Panc1 (cell line): Measurements from ENCODE around the gene FBXL19. TPM values are rescaled to one million over a fixed set of nuclear protein-coding genes. Genes with fewer than 3 reads are reported as not detected.

ENCODE experiments used
- ATAC-seq: fragments of 200-7000 bp; cut with Tn5 transposase; 2 replicates; pipeline ENCODE4 v1.9.1; 2020; ENCODE audit warnings: mild to moderate bottlenecking, moderate library complexity
- BruUV-seq: library from RNA; stranded (reverse); fragments of 400-500 nt; replicated peaks from 2 replicates; lab custom pipeline; 2021; lab: Mats Ljungman, UMichigan
- CTCF ChIA-PET: fragments of 300-600 bp; sonication (Branson Sonifier 250); formaldehyde crosslinking; loops from one replicate; lab custom pipeline; 2022; ENCODE audit warnings: antibody characterized with exemption; lab: Charles Lee
- POLR2A ChIA-PET: fragments of 300-600 bp; sonication (Branson Sonifier 250); formaldehyde crosslinking; loops from one replicate; lab custom pipeline; 2022; ENCODE audit warnings: antibody characterized with exemption; lab: Charles Lee
- DNase-seq: peaks from one replicate; pipeline ENCODE4 v3.0.0-alpha.2; 2010; ENCODE audit warnings: low read depth, low spot score
- H3K27ac ChIP-seq: 2 replicates; pipeline ENCODE4 v1.5.1; 2011; ENCODE audit warnings: mild to moderate bottlenecking, low read length, inconsistent platforms
- H3K27me3 ChIP-seq: fragments of 200-500 bp; sonication (Bioruptor generic); 2 replicates; pipeline ENCODE4 v1.6.0; 2014; ENCODE audit warnings: low read length, inconsistent platforms; ENCODE audit not compliant: control insufficient read depth, insufficient read depth
- H3K36me3 ChIP-seq: fragments of 200-500 bp; sonication (Bioruptor generic); 2 replicates; pipeline ENCODE4 v1.5.1; 2014; ENCODE audit warnings: inconsistent platforms, mild to moderate bottlenecking, low read length, moderate library complexity; ENCODE audit not compliant: control insufficient read depth, insufficient read depth
- H3K4me1 ChIP-seq: 2 replicates; pipeline ENCODE4 v1.5.1; 2011; ENCODE audit warnings: inconsistent platforms, mild to moderate bottlenecking, low read length, moderate library complexity; ENCODE audit not compliant: control insufficient read depth, insufficient read depth
- H3K4me3 ChIP-seq, 2 experiments: 2 replicates each; pipeline ENCODE4 v1.5.1; 2011 to 2012; ENCODE audit warnings: low read depth in 2 of 2, low read length in 2 of 2, mild to moderate bottlenecking in 2 of 2, inconsistent platforms in 1 of 2, moderate library complexity in 1 of 2
- H3K9me3 ChIP-seq: fragments of 200-500 bp; sonication (Bioruptor generic); 2 replicates; pipeline ENCODE4 v1.5.1; 2014; ENCODE audit warnings: low read depth, mild to moderate bottlenecking, inconsistent platforms, low read length, moderate library complexity; ENCODE audit not compliant: control insufficient read depth, insufficient read depth
- CTCF ChIP-seq: fragments of 450-650 bp; IDR thresholded peaks from 2 replicates; pipeline ENCODE4 v1.5.1; 2017; ENCODE audit warnings: mild to moderate bottlenecking
- POLR2AphosphoS5 ChIP-seq: IDR thresholded peaks from 2 replicates; pipeline ENCODE4 v1.6.1; 2012; ENCODE audit warnings: mild to moderate bottlenecking, low read depth, low read length, moderate library complexity
- SIN3A ChIP-seq: IDR thresholded peaks from 2 replicates; pipeline ENCODE4 v1.6.1; 2012; ENCODE audit warnings: low read depth, mild to moderate bottlenecking, low read length, moderate library complexity, borderline replicate concordance; ENCODE audit not compliant: insufficient read depth
- TCF7L2 ChIP-seq: IDR thresholded peaks from 2 replicates; pipeline ENCODE4 v1.6.1; 2011; ENCODE audit warnings: mild to moderate bottlenecking, low read depth, low read length, inconsistent platforms
- in situ Hi-C: cut with HindIII; loops from 2 replicates; pipeline ENCODE4 v1.10.0; 2016; ENCODE audit warnings: low sequenced_read_pairs, low pct_unique_long_range_greater_than_20kb
- intact Hi-C: fragments of 100-400 bp; cut with micrococcal nuclease; formaldehyde crosslinking; loops from one replicate; pipeline ENCODE4 v1.10.0; 2022; ENCODE audit not compliant: unreplicated experiment
- total RNA-seq: library from RNA; stranded (reverse); gene quantifications from one replicate; pipeline ENCODE4 v1.2.1, GENCODE V29; 2021; ENCODE audit not compliant: unreplicated experiment
- TF ChIP-seq, protein P1 (sequence below), 2 experiments: IDR thresholded peaks; 2 replicates each; pipeline ENCODE4 v1.6.1; 2011 to 2012; ENCODE audit warnings: low read depth in 2 of 2, control low read depth in 1 of 2, low read length in 1 of 2, mild to moderate bottlenecking in 1 of 2, moderate library complexity in 1 of 2; ENCODE audit not compliant: insufficient read depth in 1 of 2

Gene FBXL19
- total RNA-seq, 1 experiment from 2014 or later: 52.3 TPM

- CTCF ChIA-PET: no interaction called here
- DNase-seq (no peak), ATAC-seq (no peak)
- intact Hi-C loops (no loop called here), in situ Hi-C loops (no loop called here)
- Histone ChIP-seq H3K27ac (no peak overlapping the region), H3K36me3 (peaks cover 23% of the 10 kb centered on the region), H3K27me3 (no peaks in the 10 kb centered on the region), H3K4me1 (no peaks in the 10 kb centered on the region), H3K4me3 (no peak overlapping the region), H3K9me3 (no peaks in the 10 kb centered on the region)
- POLR2A ChIA-PET: no interaction called here
- no TSS peak for BruUV-seq
- TF ChIP-seq TCF7L2: no peak
- TF ChIP-seq CTCF: no peak
- no peak for TF ChIP-seq POLR2AphosphoS5
- TF ChIP-seq, protein P1, sequence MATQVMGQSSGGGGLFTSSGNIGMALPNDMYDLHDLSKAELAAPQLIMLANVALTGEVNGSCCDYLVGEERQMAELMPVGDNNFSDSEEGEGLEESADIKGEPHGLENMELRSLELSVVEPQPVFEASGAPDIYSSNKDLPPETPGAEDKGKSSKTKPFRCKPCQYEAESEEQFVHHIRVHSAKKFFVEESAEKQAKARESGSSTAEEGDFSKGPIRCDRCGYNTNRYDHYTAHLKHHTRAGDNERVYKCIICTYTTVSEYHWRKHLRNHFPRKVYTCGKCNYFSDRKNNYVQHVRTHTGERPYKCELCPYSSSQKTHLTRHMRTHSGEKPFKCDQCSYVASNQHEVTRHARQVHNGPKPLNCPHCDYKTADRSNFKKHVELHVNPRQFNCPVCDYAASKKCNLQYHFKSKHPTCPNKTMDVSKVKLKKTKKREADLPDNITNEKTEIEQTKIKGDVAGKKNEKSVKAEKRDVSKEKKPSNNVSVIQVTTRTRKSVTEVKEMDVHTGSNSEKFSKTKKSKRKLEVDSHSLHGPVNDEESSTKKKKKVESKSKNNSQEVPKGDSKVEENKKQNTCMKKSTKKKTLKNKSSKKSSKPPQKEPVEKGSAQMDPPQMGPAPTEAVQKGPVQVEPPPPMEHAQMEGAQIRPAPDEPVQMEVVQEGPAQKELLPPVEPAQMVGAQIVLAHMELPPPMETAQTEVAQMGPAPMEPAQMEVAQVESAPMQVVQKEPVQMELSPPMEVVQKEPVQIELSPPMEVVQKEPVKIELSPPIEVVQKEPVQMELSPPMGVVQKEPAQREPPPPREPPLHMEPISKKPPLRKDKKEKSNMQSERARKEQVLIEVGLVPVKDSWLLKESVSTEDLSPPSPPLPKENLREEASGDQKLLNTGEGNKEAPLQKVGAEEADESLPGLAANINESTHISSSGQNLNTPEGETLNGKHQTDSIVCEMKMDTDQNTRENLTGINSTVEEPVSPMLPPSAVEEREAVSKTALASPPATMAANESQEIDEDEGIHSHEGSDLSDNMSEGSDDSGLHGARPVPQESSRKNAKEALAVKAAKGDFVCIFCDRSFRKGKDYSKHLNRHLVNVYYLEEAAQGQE (IDR thresholded peaks at IDR 0.05; ENCODE audit: insufficient read depth in 1 of 2, low read depth in 2 of 2, low read length in 1 of 2): no peak
- TF ChIP-seq SIN3A: no peak
Measured at GRCh38 chr16:30971298-30971697, 47.9 kb downstream of the FBXL19 start.

- POLR2A ChIA-PET: no interaction called here
- CTCF ChIA-PET: no interaction called here
Measured at GRCh38 chr16:30972872-30973271, 49.5 kb downstream of the FBXL19 start.

More at GRCh38 chr16:30972872-30973271, 49.5 kb downstream of the FBXL19 start:
- no peak for ATAC-seq
- intact Hi-C loops (no loop called here), in situ Hi-C loops (no loop called here)
- no peak overlapping the region for H3K27ac ChIP-seq
- peaks cover 23% of the 10 kb centered on the region for H3K36me3 ChIP-seq
- no peak for DNase-seq
- no peaks in the 10 kb centered on the region for H3K27me3 ChIP-seq
- no peaks in the 10 kb centered on the region for H3K4me1 ChIP-seq
- TF ChIP-seq TCF7L2 (no peak), SIN3A (no peak), CTCF (no peak), POLR2AphosphoS5 (no peak)
- TF ChIP-seq, protein P1 (IDR thresholded peaks at IDR 0.05; ENCODE audit: insufficient read depth in 1 of 2, low read depth in 2 of 2, low read length in 1 of 2): no peak
- no peak overlapping the region for H3K4me3 ChIP-seq
- H3K9me3 ChIP-seq: no peaks in the 10 kb centered on the region
- no TSS peak for BruUV-seq
